Activated CD4-positive, alpha-beta T cell treated with anti-CD3 and anti-CD28 coated beads, Interleukin-2, amount 50 U/mL, for 1 hour (primary cell): Measurements from ENCODE around the gene PFKFB2.

Experiments used
- DNase-seq: peaks from one replicate; pipeline ENCODE4 v3.0.0-alpha.2; 2020

PFKFB2 gene

GRCh38 chr1:207093944-207094343, 40.9 kb downstream of the PFKFB2 start:
- DNase-seq = no peak

- no peak for DNase-seq
Measured at GRCh38 chr1:207097871-207098324, 44.8 kb downstream of the PFKFB2 start.

GRCh38 chr1:207101720-207102119, 48.6 kb downstream of the PFKFB2 start:
- DNase-seq = no peak

- no peak for DNase-seq
Measured at GRCh38 chr1:207102146-207102545, 49.1 kb downstream of the PFKFB2 start.

- no peak for DNase-seq
Measured at GRCh38 chr1:207102659-207103058, 49.6 kb downstream of the PFKFB2 start.

GRCh38 chr1:207103892-207104373, 50.9 kb downstream of the PFKFB2 start, which contains the start of gene C4BPA:
Gene C4BPA (plus strand): TSS chr1:207104233. CDS start chr1:207113026, 8,793 bp downstream.
- DNase-seq = no peak

- no peak for DNase-seq
Measured at GRCh38 chr1:207109004-207109403, 55.9 kb downstream of the PFKFB2 start.

- no peak for DNase-seq
Measured at GRCh38 chr1:207112616-207113296, 59.7 kb downstream of the PFKFB2 start.

GRCh38 chr1:207115269-207115668, 62.2 kb downstream of the PFKFB2 start:
- no peak for DNase-seq

- no peak for DNase-seq
Measured at GRCh38 chr1:207124389-207124788, 71.3 kb downstream of the PFKFB2 start.

GRCh38 chr1:207128336-207128921, 75.4 kb downstream of the PFKFB2 start:
- DNase-seq = no peak

- no peak for DNase-seq
Measured at GRCh38 chr1:207129053-207129452, 76.0 kb downstream of the PFKFB2 start.
